Gastrocnemius medialis (tissue), 4 donors: Measurements from ENCODE around the gene SEPTIN3. TPM values are rescaled to one million over a fixed set of nuclear protein-coding genes. Genes with fewer than 3 reads are reported as not detected.

ENCODE experiments used
- ATAC-seq, 2 donors: fragments of 150-250 bp; one replicate each; pipeline ENCODE4 v1.9.1; 2016
- DNase-seq, 2 donors: peaks; one replicate each; pipeline ENCODE4 v3.0.0-alpha.2; 2019
- H3K27ac ChIP-seq, 4 donors: fragments of 200-600 bp; sonication (generic); 1 replicate in 1 of 4; 2 replicates in 3 of 4; pipeline ENCODE4 v1.5.1; 2016 to 2018; ENCODE audit warnings: mild to moderate bottlenecking in 2 of 4, moderate library complexity in 1 of 4
- H3K27me3 ChIP-seq, 3 donors: fragments of 200-600 bp; sonication (generic) in 2 of 3; 1 replicate in 1 of 3; 2 replicates in 2 of 3; pipeline versions ENCODE4 v1.5.1 to v1.6.0; 2016 to 2019; ENCODE audit warnings: mild to moderate bottlenecking in 1 of 3, moderate library complexity in 1 of 3
- H3K36me3 ChIP-seq, 2 donors: fragments of 200-600 bp; sonication (generic) in 1 of 2; one replicate each; pipeline ENCODE4 v1.5.1; 2017 to 2018
- H3K4me1 ChIP-seq, 2 donors: fragments of 200-600 bp; sonication (generic) in 1 of 2; one replicate each; pipeline ENCODE4 v1.5.1; 2016 to 2017; ENCODE audit warnings: mild to moderate bottlenecking in 2 of 2
- H3K4me3 ChIP-seq, 4 donors: fragments of 200-600 bp; sonication (generic) in 3 of 4; 1 replicate in 1 of 4; 2 replicates in 3 of 4; pipeline ENCODE4 v1.5.1; 2016 to 2019; ENCODE audit warnings: mild to moderate bottlenecking in 2 of 4
- H3K9me3 ChIP-seq, 3 donors: fragments of 200-600 bp; sonication (generic) in 2 of 3; 1 replicate in 1 of 3; 2 replicates in 2 of 3; pipeline ENCODE4 v1.5.1; 2016 to 2019
- POLR2A ChIP-seq, 2 donors: fragments of 450-650 bp; IDR thresholded peaks; one replicate each; pipeline ENCODE4 v1.6.1; 2017; ENCODE audit warnings: antibody characterized with exemption in 2 of 2, mild to moderate bottlenecking in 2 of 2, moderate library complexity in 2 of 2
- in situ Hi-C, 4 donors: fragments of 200-750 bp; cut with MboI; loops; one replicate each; pipeline versions ENCODE4 v1.15.0 to v1.8.0; 2017; ENCODE audit warnings: low sequenced_read_pairs in 4 of 4
- intact Hi-C: fragments of 100-400 bp; cut with DNase I; formaldehyde crosslinking; loops from one replicate; pipeline ENCODE4 v1.15.1; 2023; ENCODE audit warnings: low total_unique reads
- total RNA-seq, 4 donors: library from RNA; depleted of rRNA; stranded (reverse); fragments of >200 nt; gene quantifications; one replicate each; pipeline versions ENCODE4 v1.1.0 to v1.2.3, GENCODE V29; 2016
- TF ChIP-seq, protein P1 (sequence below), 5 experiments: fragments of 450-650 bp in 3 of 5; fragments of 200-600 bp in 2 of 5; sonication (generic) in 2 of 5; IDR thresholded peaks in 4 of 5; conservative IDR thresholded peaks in 1 of 5; 1 replicate in 4 of 5; 2 replicates in 1 of 5; pipeline ENCODE4 v1.5.1; 2016 to 2019; ENCODE audit warnings: antibody characterized with exemption in 5 of 5, mild to moderate bottlenecking in 3 of 5, moderate library complexity in 3 of 5

SEPTIN3 gene
- total RNA-seq, 4 donors from 2014 or later = 0.18 TPM; not detected in 3

DNA sequence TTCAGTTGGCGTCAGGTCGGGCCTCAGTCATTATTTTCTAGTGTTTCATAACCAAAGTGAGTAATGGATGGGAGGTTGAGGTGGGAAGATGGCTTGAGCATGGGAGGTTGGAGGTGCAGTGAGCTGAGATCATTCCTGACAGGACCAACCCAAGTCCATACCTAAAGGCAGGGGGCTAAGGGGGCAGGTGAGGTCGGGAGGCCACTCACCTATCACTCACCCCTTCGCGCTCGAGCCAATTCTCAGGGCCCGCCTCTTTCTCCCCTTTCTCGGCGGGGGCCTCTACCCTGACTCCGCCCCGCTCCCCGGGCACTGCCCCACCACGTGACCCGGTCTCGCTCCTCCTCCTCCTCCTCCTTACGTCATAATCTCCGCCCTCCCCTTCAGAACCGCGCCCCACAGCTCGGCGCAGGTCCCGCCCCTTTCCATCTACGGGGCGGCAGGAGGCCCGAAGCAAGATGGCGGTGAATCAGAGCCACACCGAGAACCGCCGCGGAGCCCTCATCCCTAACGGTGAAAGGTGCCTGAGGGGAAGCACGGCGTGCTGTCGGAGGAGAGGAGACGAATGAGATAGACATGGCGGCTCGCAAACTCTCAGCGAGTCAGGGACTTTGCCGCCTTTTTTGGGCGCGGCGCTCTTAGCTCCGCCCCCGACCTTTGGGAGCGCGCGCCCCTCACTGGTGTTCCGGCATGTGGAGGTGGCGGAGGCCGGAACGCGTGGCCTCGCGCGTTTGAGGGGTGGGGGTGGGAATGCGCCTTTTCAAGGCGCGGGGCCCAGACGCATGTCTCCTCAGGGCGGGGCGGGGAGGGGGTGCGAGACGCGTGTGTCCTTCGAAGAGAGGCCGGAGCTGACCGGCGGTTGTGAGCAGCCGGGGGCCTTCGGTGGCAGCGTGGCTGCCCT lies 29.4 kb downstream of the SEPTIN3 start, which contains the start of gene WBP2NL:
Gene WBP2NL, plus strand, starts transcription at position 428 of the 901 bp plus-strand sequence. Its CDS starts 31 bp downstream, at position 459.
- Histone ChIP-seq H3K4me1 (no peaks in the 10 kb centered on the region), H3K27ac (peak within 1 kb of the TSS; percentile 45 to 59 (median 55)), H3K4me3 (peak within 1 kb of the TSS; percentile 46 to 66 (median 57)), H3K36me3 (no peaks in the 10 kb centered on the region), H3K27me3 (peaks cover 0 to 6% (median 5%) of the 10 kb centered on the region in 3 donors), H3K9me3 (no peaks in the 10 kb centered on the region)
- intact Hi-C loops = no loop called here
- peak; percentile 77 to 86 for ATAC-seq
- DNase-seq = peak; percentile 59 to 70
- in situ Hi-C loops = no loop called here
- TF ChIP-seq, protein P1, sequence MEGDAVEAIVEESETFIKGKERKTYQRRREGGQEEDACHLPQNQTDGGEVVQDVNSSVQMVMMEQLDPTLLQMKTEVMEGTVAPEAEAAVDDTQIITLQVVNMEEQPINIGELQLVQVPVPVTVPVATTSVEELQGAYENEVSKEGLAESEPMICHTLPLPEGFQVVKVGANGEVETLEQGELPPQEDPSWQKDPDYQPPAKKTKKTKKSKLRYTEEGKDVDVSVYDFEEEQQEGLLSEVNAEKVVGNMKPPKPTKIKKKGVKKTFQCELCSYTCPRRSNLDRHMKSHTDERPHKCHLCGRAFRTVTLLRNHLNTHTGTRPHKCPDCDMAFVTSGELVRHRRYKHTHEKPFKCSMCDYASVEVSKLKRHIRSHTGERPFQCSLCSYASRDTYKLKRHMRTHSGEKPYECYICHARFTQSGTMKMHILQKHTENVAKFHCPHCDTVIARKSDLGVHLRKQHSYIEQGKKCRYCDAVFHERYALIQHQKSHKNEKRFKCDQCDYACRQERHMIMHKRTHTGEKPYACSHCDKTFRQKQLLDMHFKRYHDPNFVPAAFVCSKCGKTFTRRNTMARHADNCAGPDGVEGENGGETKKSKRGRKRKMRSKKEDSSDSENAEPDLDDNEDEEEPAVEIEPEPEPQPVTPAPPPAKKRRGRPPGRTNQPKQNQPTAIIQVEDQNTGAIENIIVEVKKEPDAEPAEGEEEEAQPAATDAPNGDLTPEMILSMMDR (IDR thresholded peaks at IDR 0.05 in 4 of 5, conservative IDR thresholded peaks at IDR 0.05 in 1 of 5) = no peak
- peak in 1 of 2 donors; percentile 23 for TF ChIP-seq POLR2A (IDR thresholded peaks at IDR 0.05)

DNA sequence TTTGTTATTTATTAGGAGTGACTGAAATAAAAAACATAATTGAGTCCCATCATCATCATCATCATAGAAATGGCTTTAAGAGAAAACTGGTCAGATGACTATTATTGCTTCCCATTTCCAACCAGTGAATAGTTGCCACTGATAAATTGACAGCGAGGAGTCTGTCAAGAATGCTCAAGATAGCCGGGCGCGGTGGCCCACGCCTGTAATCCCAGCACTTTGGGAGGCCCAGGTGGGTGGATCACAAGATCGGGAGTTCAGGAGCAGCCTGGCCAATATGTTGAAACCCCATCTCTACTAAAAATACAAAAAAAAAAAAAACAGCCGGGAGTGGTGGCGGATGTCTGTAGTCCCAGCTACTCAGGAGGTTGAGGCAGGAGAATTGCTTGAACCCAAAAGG lies 31.2 kb downstream of the SEPTIN3 start:
- intact Hi-C loops = no loop called here
- H3K27ac ChIP-seq = no peak overlapping the region
- ATAC-seq = no peak
- H3K4me3 ChIP-seq = no peak overlapping the region
- DNase-seq = no peak
- in situ Hi-C loops = no loop called here
- TF ChIP-seq, protein P1 (IDR thresholded peaks at IDR 0.05 in 4 of 5, conservative IDR thresholded peaks at IDR 0.05 in 1 of 5) = no peak
- TF ChIP-seq POLR2A (IDR thresholded peaks at IDR 0.05) = no peak
- H3K9me3 ChIP-seq = no peaks in the 10 kb centered on the region
- H3K36me3 ChIP-seq = no peaks in the 10 kb centered on the region
- no peaks in the 10 kb centered on the region for H3K4me1 ChIP-seq
- H3K27me3 ChIP-seq = peaks cover 0 to 6% (median 5%) of the 10 kb centered on the region in 3 donors

DNA sequence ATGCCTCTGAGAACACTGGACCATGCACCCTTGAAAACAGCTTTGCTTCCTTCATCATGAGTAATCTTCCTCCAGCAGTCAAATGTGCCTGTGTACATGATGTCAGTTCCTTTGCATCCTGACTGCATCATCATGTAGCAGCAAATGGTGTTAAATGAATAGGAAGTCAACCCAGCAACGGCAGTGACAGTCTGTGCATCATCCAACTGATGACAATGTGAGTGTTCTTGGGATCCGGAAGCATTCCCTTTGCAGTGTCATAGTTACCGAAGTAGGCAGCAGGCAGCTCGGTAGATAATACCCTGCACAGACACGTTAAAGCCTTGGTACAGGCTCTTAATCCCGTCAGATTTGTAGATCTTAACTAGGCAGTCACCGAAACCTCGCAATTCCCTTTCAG lies 31.9 kb downstream of the SEPTIN3 start:
- TF ChIP-seq, protein P1 (IDR thresholded peaks at IDR 0.05 in 4 of 5, conservative IDR thresholded peaks at IDR 0.05 in 1 of 5) = no peak
- TF ChIP-seq POLR2A (IDR thresholded peaks at IDR 0.05) = no peak
- ATAC-seq = no peak
- H3K36me3 ChIP-seq = no peaks in the 10 kb centered on the region
- H3K27ac ChIP-seq = no peak overlapping the region
- intact Hi-C loops = no loop called here
- no peaks in the 10 kb centered on the region for H3K4me1 ChIP-seq
- no peak overlapping the region for H3K4me3 ChIP-seq
- H3K27me3 ChIP-seq = peaks cover 0 to 6% (median 5%) of the 10 kb centered on the region in 3 donors
- DNase-seq = no peak
- no peaks in the 10 kb centered on the region for H3K9me3 ChIP-seq
- in situ Hi-C loops = no loop called here

DNA sequence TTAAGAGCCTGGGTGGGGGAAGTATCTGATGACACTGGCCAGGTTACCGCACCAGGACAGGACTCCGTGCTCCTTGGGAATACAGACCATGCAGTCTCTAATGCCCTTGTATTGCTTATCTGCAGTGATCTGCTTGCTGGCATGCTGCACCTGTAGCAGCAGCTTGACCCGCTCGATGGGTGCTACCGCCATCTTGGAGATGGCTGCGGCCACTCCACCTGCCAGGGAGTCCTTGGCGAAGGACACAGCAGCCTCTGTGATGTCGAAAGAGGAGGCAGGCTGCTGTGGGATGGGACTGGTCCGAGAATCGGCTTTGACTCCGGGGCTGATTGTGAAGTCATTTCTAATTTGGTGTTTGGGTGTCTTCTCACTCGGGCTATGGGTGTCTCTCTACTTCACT lies 32.5 kb downstream of the SEPTIN3 start:
- H3K36me3 ChIP-seq = no peaks in the 10 kb centered on the region
- in situ Hi-C loops = no loop called here
- TF ChIP-seq, protein P1 (IDR thresholded peaks at IDR 0.05 in 4 of 5, conservative IDR thresholded peaks at IDR 0.05 in 1 of 5) = no peak
- no peak for TF ChIP-seq POLR2A (IDR thresholded peaks at IDR 0.05)
- H3K27me3 ChIP-seq = peaks cover 0 to 6% (median 5%) of the 10 kb centered on the region in 3 donors
- intact Hi-C loops = no loop called here
- no peak for DNase-seq
- H3K9me3 ChIP-seq = no peaks in the 10 kb centered on the region
- no peaks in the 10 kb centered on the region for H3K4me1 ChIP-seq
- no peak overlapping the region for H3K4me3 ChIP-seq
- H3K27ac ChIP-seq = no peak overlapping the region
- no peak for ATAC-seq
